IMR-90 (cell line): ENCODE data around the gene AMT. TPM values are rescaled to one million over a fixed set of nuclear protein-coding genes. Genes with fewer than 3 reads are reported as not detected.

ENCODE experiments used
- ATAC-seq: fragments of 200-7000 bp; cut with Tn5 transposase; 2 replicates; pipeline ENCODE4 v1.9.1; 2020; ENCODE audit warnings: low read depth, mild to moderate bottlenecking, moderate library complexity
- BruUV-seq: library from RNA; stranded (reverse); fragments of 400-500 nt; replicated peaks from 2 replicates; lab custom pipeline; 2021; lab: Mats Ljungman, UMichigan
- CTCF ChIA-PET: fragments of 300-600 bp; formaldehyde crosslinking; extraction: SDS; loops from one replicate; lab custom pipeline; 2021; ENCODE audit warnings: antibody characterized with exemption; lab: Yijun Ruan, JAX
- POLR2A ChIA-PET: fragments of 300-600 bp; sonication (Branson Sonifier 250); formaldehyde crosslinking; loops from one replicate; lab custom pipeline; 2022; ENCODE audit warnings: antibody characterized with exemption; ENCODE audit not compliant: unreplicated experiment; lab: Charles Lee
- DNase-seq: peaks from one replicate; pipeline ENCODE4 v3.0.0; 2013
- H2AFZ ChIP-seq: replicated peaks from 2 replicates; pipeline ENCODE3; 2013; ENCODE audit warnings: low read length, mild to moderate bottlenecking; ENCODE audit not compliant: poor library complexity
- H2AK5ac ChIP-seq: 2 replicates; pipeline ENCODE4 v1.6.1; 2013; ENCODE audit warnings: low read depth, low read length, inconsistent platforms
- H2AK9ac ChIP-seq: replicated peaks from 2 replicates; pipeline ENCODE3; 2013; ENCODE audit warnings: mild to moderate bottlenecking, low read depth, low read length, moderate library complexity; ENCODE audit not compliant: poor library complexity
- H2BK120ac ChIP-seq: 2 replicates; pipeline ENCODE4 v1.6.1; 2013; ENCODE audit warnings: low read depth, low read length, inconsistent platforms
- H2BK15ac ChIP-seq: 3 replicates; pipeline ENCODE4 v1.6.1; 2013; ENCODE audit warnings: low read depth, low read length, inconsistent platforms
- H2BK20ac ChIP-seq: 2 replicates; pipeline ENCODE4 v1.6.1; 2013; ENCODE audit warnings: low read depth, mild to moderate bottlenecking, inconsistent platforms, low read length, moderate library complexity
- H2BK5ac ChIP-seq: 2 replicates; pipeline ENCODE4 v1.6.1; 2013; ENCODE audit warnings: mild to moderate bottlenecking, low read depth, low read length, inconsistent platforms; ENCODE audit not compliant: poor library complexity, severe bottlenecking
- H3K14ac ChIP-seq: replicated peaks from 2 replicates; pipeline ENCODE4 v1.6.1; 2013; ENCODE audit warnings: low read depth, low read length, inconsistent platforms
- H3K18ac ChIP-seq: 2 replicates; pipeline ENCODE4 v1.6.1; 2013; ENCODE audit warnings: low read depth, low read length, control low read depth
- H3K23ac ChIP-seq: 2 replicates; pipeline ENCODE4 v1.6.1; 2013; ENCODE audit warnings: low read depth, low read length, inconsistent platforms
- H3K27ac ChIP-seq: 2 replicates; pipeline ENCODE4 v1.5.1; 2013; ENCODE audit warnings: mild to moderate bottlenecking, control low read depth, low read length; ENCODE audit not compliant: insufficient read depth
- H3K27me3 ChIP-seq: 2 replicates; pipeline ENCODE4 v1.6.1; 2013; ENCODE audit warnings: low read length; ENCODE audit not compliant: control insufficient read depth, insufficient read depth
- H3K36me3 ChIP-seq: 2 replicates; pipeline ENCODE4 v1.6.1; 2013; ENCODE audit warnings: low read length, mixed read lengths; ENCODE audit not compliant: control insufficient read depth, insufficient read depth
- H3K4ac ChIP-seq: 2 replicates; pipeline ENCODE4 v1.6.1; 2013; ENCODE audit warnings: low read depth, low read length, inconsistent platforms
- H3K4me1 ChIP-seq: 2 replicates; pipeline ENCODE4 v1.6.1; 2013; ENCODE audit warnings: low read length, mixed read lengths; ENCODE audit not compliant: control insufficient read depth, insufficient read depth
- H3K4me2 ChIP-seq: 2 replicates; pipeline ENCODE4 v1.6.1; 2013; ENCODE audit warnings: low read depth, mild to moderate bottlenecking, control low read depth, low read length, moderate library complexity
- H3K4me3 ChIP-seq: 2 replicates; pipeline ENCODE4 v1.5.1; 2013; ENCODE audit warnings: low read depth, mild to moderate bottlenecking, control low read depth, low read length, moderate library complexity; ENCODE audit not compliant: insufficient read depth
- H3K56ac ChIP-seq: 2 replicates; pipeline ENCODE4 v1.6.1; 2013; ENCODE audit warnings: low read length, inconsistent platforms; ENCODE audit not compliant: insufficient read depth; ENCODE audit errors: extremely low read depth
- H3K79me1 ChIP-seq, 2 experiments: 2 replicates each; pipeline ENCODE4 v1.6.1; 2013; ENCODE audit warnings: low read length in 2 of 2, inconsistent platforms in 1 of 2, low read depth in 1 of 2
- H3K9ac ChIP-seq: 2 replicates; pipeline ENCODE4 v1.6.1; 2013; ENCODE audit warnings: low read depth, low read length, control low read depth
- H3K9me1 ChIP-seq: 2 replicates; pipeline ENCODE4 v1.6.1; 2013; ENCODE audit warnings: low read length, inconsistent platforms; ENCODE audit not compliant: insufficient read depth
- H3K9me3 ChIP-seq: 2 replicates; pipeline ENCODE4 v1.6.1; 2013; ENCODE audit warnings: low read length; ENCODE audit not compliant: control insufficient read depth, insufficient read depth
- H4K20me1 ChIP-seq: 2 replicates; pipeline ENCODE4 v1.6.1; 2013; ENCODE audit warnings: low read length, inconsistent platforms; ENCODE audit not compliant: insufficient read depth
- H4K5ac ChIP-seq: 2 replicates; pipeline ENCODE4 v1.6.1; 2013; ENCODE audit warnings: mild to moderate bottlenecking, low read depth, low read length, control low read depth
- H4K8ac ChIP-seq, 2 experiments: 2 replicates each; pipeline ENCODE4 v1.6.1; 2013; ENCODE audit warnings: low read depth in 2 of 2, low read length in 2 of 2, control low read depth in 1 of 2, inconsistent platforms in 1 of 2
- H4K91ac ChIP-seq: 2 replicates; pipeline ENCODE4 v1.6.1; 2013; ENCODE audit warnings: low read depth, low read length, inconsistent platforms; ENCODE audit not compliant: insufficient read depth
- BHLHE40 ChIP-seq: fragments of 150-350 bp; IDR thresholded peaks from 2 replicates; pipeline ENCODE4 v1.6.1; 2016; ENCODE audit warnings: mild to moderate bottlenecking, low read depth, low read length
- CEBPB ChIP-seq: IDR thresholded peaks from 2 replicates; pipeline ENCODE4 v1.6.1; 2012; ENCODE audit warnings: low read depth, low read length, improper control_type of control experiment
- CHD1 ChIP-seq: IDR thresholded peaks from 2 replicates; pipeline ENCODE4 v1.6.1; 2012; ENCODE audit warnings: low read depth, low read length, improper control_type of control experiment
- CTCF ChIP-seq: conservative IDR thresholded peaks from 2 replicates; pipeline ENCODE4 v1.5.1; 2012; ENCODE audit warnings: mild to moderate bottlenecking, low read depth, low read length, improper control_type of control experiment
- ELK1 ChIP-seq: fragments of 150-350 bp; IDR thresholded peaks from 2 replicates; pipeline ENCODE4 v1.6.1; 2016; ENCODE audit warnings: low read depth, mild to moderate bottlenecking, low read length, moderate library complexity, borderline replicate concordance
- FOS ChIP-seq: fragments of 150-350 bp; IDR thresholded peaks from 2 replicates; pipeline ENCODE4 v1.6.1; 2016; ENCODE audit warnings: low read depth, low read length
- MAFK ChIP-seq: IDR thresholded peaks from 2 replicates; pipeline ENCODE4 v1.6.1; 2012; ENCODE audit warnings: low read depth, low read length, improper control_type of control experiment
- MAZ ChIP-seq: IDR thresholded peaks from 2 replicates; pipeline ENCODE4 v1.6.1; 2012; ENCODE audit warnings: low read depth, mild to moderate bottlenecking, low read length, improper control_type of control experiment, moderate library complexity, borderline replicate concordance
- MXI1 ChIP-seq: IDR thresholded peaks from 2 replicates; pipeline ENCODE4 v1.6.1; 2012; ENCODE audit warnings: low read depth, mild to moderate bottlenecking, low read length, moderate library complexity, borderline replicate concordance
- NFE2L2 ChIP-seq: fragments of 150-350 bp; IDR thresholded peaks from 2 replicates; pipeline ENCODE4 v1.6.1; 2016; ENCODE audit warnings: low read depth, mild to moderate bottlenecking, low read length
- POLR2A ChIP-seq: IDR thresholded peaks from 2 replicates; pipeline ENCODE4 v1.6.1; 2012; ENCODE audit warnings: mild to moderate bottlenecking, low read depth, low read length
- RAD21 ChIP-seq: IDR thresholded peaks from 2 replicates; pipeline ENCODE4 v1.6.1; 2012; ENCODE audit warnings: low read length, improper control_type of control experiment
- RCOR1 ChIP-seq: IDR thresholded peaks from 2 replicates; pipeline ENCODE4 v1.6.1; 2012; ENCODE audit warnings: mild to moderate bottlenecking, low read length, improper control_type of control experiment; ENCODE audit not compliant: insufficient replicate concordance
- RFX5 ChIP-seq: IDR thresholded peaks from 2 replicates; pipeline ENCODE4 v1.8.0; 2012; ENCODE audit warnings: low read depth, mild to moderate bottlenecking, low read length, moderate library complexity
- SMC3 ChIP-seq: fragments of 150-350 bp; IDR thresholded peaks from 2 replicates; pipeline ENCODE4 v1.6.1; 2016; ENCODE audit warnings: low read depth, mild to moderate bottlenecking, antibody characterized with exemption, low read length, moderate library complexity
- USF2 ChIP-seq: fragments of 150-350 bp; IDR thresholded peaks from 2 replicates; pipeline ENCODE4 v1.6.1; 2017; ENCODE audit warnings: mild to moderate bottlenecking, antibody characterized with exemption, low read length, low read depth
- WGBS, 2 experiments: methylation state at CpG; one replicate each; pipeline versions ENCODE4 v1.1.5 to v1.1.7; 2013; ENCODE audit warnings: missing lambda C conversion rate in 2 of 2; ENCODE audit not compliant: insufficient read length in 1 of 2; ENCODE audit errors: extremely low coverage in 2 of 2; 5-methylcytosine and 5-hydroxymethylcytosine counted together
- dilution Hi-C: fragments of 300-500 bp; cut with HindIII; formaldehyde crosslinking; loops from one replicate; pipeline ENCODE4 v1.14.3; 2018; ENCODE audit warnings: low sequenced_read_pairs; ENCODE audit not compliant: unreplicated experiment
- in situ Hi-C: fragments of 300-500 bp; cut with MboI; formaldehyde crosslinking; loops from 3 replicates; pipeline ENCODE4 v1.14.3; 2019; ENCODE audit warnings: low sequenced_read_pairs, inconsistent platforms, mixed read lengths
- intact Hi-C: fragments of 100-400 bp; cut with micrococcal nuclease; formaldehyde crosslinking; loops from 2 replicates; pipeline ENCODE4 v1.10.0; 2022
- polyA plus RNA-seq, 3 experiments: library from polyadenylated mRNA; depleted of rRNA; stranded (reverse); fragments of >200 nt; gene quantifications; 2 replicates each; pipeline ENCODE4 v1.2.3, GENCODE V29; 2012; ENCODE audit warnings: low replicate concordance in 1 of 3
- total RNA-seq: library from RNA; depleted of rRNA; stranded (reverse); fragments of >200 nt; gene quantifications from 2 replicates; pipeline ENCODE4 v1.2.3, GENCODE V29; 2012

Gene AMT
- total and polyA plus RNA-seq, 2 of the 4 experiments (the other 2 are of a cell fraction), result 0.36 to 5.5 TPM

GRCh38 chr3:49427586-49427985 lies 5.3 kb upstream of the AMT start:
- no TSS peak for BruUV-seq
- peaks cover 12% of the 10 kb centered on the region for H3K36me3 ChIP-seq
- H3K79me1 ChIP-seq, result peaks cover 3 to 20% of the 10 kb centered on the region in 2 experiments; a peak in 3 of 4 replicates
- no peaks in the 10 kb centered on the region for H3K27me3 ChIP-seq
- no peak overlapping the region for H2AK5ac ChIP-seq
- H4K5ac ChIP-seq, result no peak overlapping the region
- no peak overlapping the region for H3K4me2 ChIP-seq
- no peak overlapping the region for H2AFZ ChIP-seq
- POLR2A ChIA-PET, result no interaction called here
- ATAC-seq (no peak), DNase-seq (no peak)
- no peak overlapping the region for H2BK15ac ChIP-seq
- H3K27ac ChIP-seq, result no peak overlapping the region
- no peaks in the 10 kb centered on the region for H4K20me1 ChIP-seq
- peaks cover 12% of the 10 kb centered on the region for H3K9me1 ChIP-seq
- no peak overlapping the region for H3K4ac ChIP-seq
- in situ Hi-C loops, result loop anchor here (25.0 kb wide), 1 partner anchor 265 kb away; the partner anchor contains the start of genes CCDC71 and KLHDC8B
- no peak overlapping the region for H3K23ac ChIP-seq
- no peak overlapping the region for H3K56ac ChIP-seq
- no peak for TF ChIP-seq FOS
- no peak for TF ChIP-seq SMC3
- no peak for TF ChIP-seq MAFK
- no peak for TF ChIP-seq CHD1
- no peak for TF ChIP-seq RFX5
- TF ChIP-seq MXI1, result no peak
- no peak for TF ChIP-seq RCOR1
- TF ChIP-seq RAD21, result no peak
- no peak for TF ChIP-seq USF2
- TF ChIP-seq POLR2A, result no peak
- TF ChIP-seq NFE2L2, result no peak
- no peak for TF ChIP-seq CEBPB
- TF ChIP-seq ELK1, result no peak
- TF ChIP-seq CTCF, result no peak
- TF ChIP-seq BHLHE40, result no peak
- TF ChIP-seq MAZ, result no peak
- no CpG with 5 or more reads among the region's 2 CpGs for WGBS, 2 experiments
- no peak overlapping the region for H2BK5ac ChIP-seq
- no peak overlapping the region for H2AK9ac ChIP-seq
- H2BK20ac ChIP-seq, result no peak overlapping the region
- H3K4me3 ChIP-seq, result no peak overlapping the region
- CTCF ChIA-PET, result interaction anchor here (0.7 kb wide), 1 partner anchor 71 kb away, joined by 7 read pairs; no protein-coding TSS in a partner anchor
- no peak overlapping the region for H3K18ac ChIP-seq
- no peaks in the 10 kb centered on the region for H3K9me3 ChIP-seq
- intact Hi-C loops, result no loop called here
- no peak overlapping the region for H3K14ac ChIP-seq
- peaks cover 7% of the 10 kb centered on the region for H3K4me1 ChIP-seq
- no peak overlapping the region for H2BK120ac ChIP-seq
- dilution Hi-C loops, result no loop called here
- H4K8ac ChIP-seq, result no peak overlapping the region
- H4K91ac ChIP-seq, result no peak overlapping the region
- H3K9ac ChIP-seq, result no peak overlapping the region
